Measurements from ENCODE around the gene MRFAP1. TPM values are rescaled to one million over a fixed set of nuclear protein-coding genes. Genes with fewer than 3 reads are reported as not detected.

The MRFAP1 gene
- total and polyA plus RNA-seq, 2 donors (not counting 1 experiment from before 2014, with no cell fraction given), result 99.1 to 261 TPM

- Histone ChIP-seq H3K4me3 (replicated peaks in 1 of 4; ENCODE audit: control extremely low read depth in 1 of 4, insufficient read depth in 1 of 4, low read depth in 3 of 4, low read length in 4 of 4) (no peak overlapping the region), H3K9ac (ENCODE audit: insufficient read depth, low read length) (no peak overlapping the region), H3K9me3 (ENCODE audit: control insufficient read depth, insufficient read depth, low read depth, low read length) (no peaks in the 10 kb centered on the region), H3K4me2 (ENCODE audit: extremely low read depth, insufficient read depth, low read length) (no peak overlapping the region), H4K20me1 (ENCODE audit: control insufficient read depth, extremely low read depth, insufficient read depth, low read length) (no peaks in the 10 kb centered on the region), H3K27ac (ENCODE audit: insufficient read depth, low read length) (no peak overlapping the region), H3K79me2 (ENCODE audit: control insufficient read depth, insufficient read depth, low read length) (no peaks in the 10 kb centered on the region), H3K27me3 (ENCODE audit: control insufficient read depth, insufficient read depth, low read length) (no peaks in the 10 kb centered on the region), H2AFZ (ENCODE audit: low read length) (no peak overlapping the region), H3K36me3 (ENCODE audit: control insufficient read depth, insufficient read depth, low read length) (peaks cover 13% of the 10 kb centered on the region), H3K4me1 (ENCODE audit: control insufficient read depth, extremely low read depth, insufficient read depth, low read length) (no peaks in the 10 kb centered on the region)
- TF ChIP-seq CTCF (conservative IDR thresholded peaks at IDR 0.05 in 1 of 2, IDR thresholded peaks at IDR 0.05 in 1 of 2; ENCODE audit: low read depth in 1 of 2, low read length in 2 of 2) (no peak), EZH2 (IDR thresholded peaks at IDR 0.05; ENCODE audit: low read length, missing control alignments) (no peak)
- DNase-seq (ENCODE audit: low read depth in 2 of 2), result no peak
Observed at GRCh38 chr4:6613676-6614651, 26.5 kb upstream of the MRFAP1 start.

DNA sequence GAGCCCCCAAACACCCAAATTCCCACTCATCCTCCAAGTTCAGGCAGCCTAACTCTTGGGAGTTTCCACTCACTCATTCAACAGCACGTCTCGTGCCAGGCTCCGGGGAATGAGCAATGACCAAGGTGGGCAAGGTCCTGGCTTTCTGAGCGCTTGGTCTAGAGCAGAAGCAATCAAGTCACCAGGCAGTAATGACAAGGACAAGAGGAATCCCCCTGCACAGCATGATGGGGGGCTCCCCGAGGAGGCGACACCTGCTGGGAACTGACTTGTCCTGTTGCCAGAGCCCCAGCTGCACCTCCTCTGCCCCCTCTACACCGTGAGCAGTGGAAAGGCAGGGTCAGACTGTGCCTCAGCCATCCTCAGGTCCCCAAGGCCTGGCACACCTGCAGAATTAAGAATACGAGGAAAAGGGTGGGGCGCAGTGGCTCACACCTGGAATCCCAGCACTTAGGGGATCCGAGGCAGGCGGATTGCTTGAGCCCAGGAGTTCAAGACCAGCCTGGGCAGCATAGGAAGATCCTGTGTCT lies 25.7 kb upstream of the MRFAP1 start:
- H3K4me3 ChIP-seq (replicated peaks in 1 of 4; ENCODE audit: control extremely low read depth in 1 of 4, insufficient read depth in 1 of 4, low read depth in 3 of 4, low read length in 4 of 4), result no peak overlapping the region
- H3K79me2 ChIP-seq (ENCODE audit: control insufficient read depth, insufficient read depth, low read length), result no peaks in the 10 kb centered on the region
- no peaks in the 10 kb centered on the region for H3K27me3 ChIP-seq (ENCODE audit: control insufficient read depth, insufficient read depth, low read length)
- no peaks in the 10 kb centered on the region for H3K4me1 ChIP-seq (ENCODE audit: control insufficient read depth, extremely low read depth, insufficient read depth, low read length)
- H3K27ac ChIP-seq (ENCODE audit: insufficient read depth, low read length), result no peak overlapping the region
- H3K36me3 ChIP-seq (ENCODE audit: control insufficient read depth, insufficient read depth, low read length), result peaks cover 11% of the 10 kb centered on the region
- TF ChIP-seq CTCF (conservative IDR thresholded peaks at IDR 0.05 in 1 of 2, IDR thresholded peaks at IDR 0.05 in 1 of 2; ENCODE audit: low read depth in 1 of 2, low read length in 2 of 2) (no peak), EZH2 (IDR thresholded peaks at IDR 0.05; ENCODE audit: low read length, missing control alignments) (no peak)
- H2AFZ ChIP-seq (ENCODE audit: low read length), result no peak overlapping the region
- H4K20me1 ChIP-seq (ENCODE audit: control insufficient read depth, extremely low read depth, insufficient read depth, low read length), result no peaks in the 10 kb centered on the region
- no peak overlapping the region for H3K9ac ChIP-seq (ENCODE audit: insufficient read depth, low read length)
- DNase-seq (ENCODE audit: low read depth in 2 of 2), result no peak
- H3K4me2 ChIP-seq (ENCODE audit: extremely low read depth, insufficient read depth, low read length), result no peak overlapping the region
- no peaks in the 10 kb centered on the region for H3K9me3 ChIP-seq (ENCODE audit: control insufficient read depth, insufficient read depth, low read depth, low read length)

DNA sequence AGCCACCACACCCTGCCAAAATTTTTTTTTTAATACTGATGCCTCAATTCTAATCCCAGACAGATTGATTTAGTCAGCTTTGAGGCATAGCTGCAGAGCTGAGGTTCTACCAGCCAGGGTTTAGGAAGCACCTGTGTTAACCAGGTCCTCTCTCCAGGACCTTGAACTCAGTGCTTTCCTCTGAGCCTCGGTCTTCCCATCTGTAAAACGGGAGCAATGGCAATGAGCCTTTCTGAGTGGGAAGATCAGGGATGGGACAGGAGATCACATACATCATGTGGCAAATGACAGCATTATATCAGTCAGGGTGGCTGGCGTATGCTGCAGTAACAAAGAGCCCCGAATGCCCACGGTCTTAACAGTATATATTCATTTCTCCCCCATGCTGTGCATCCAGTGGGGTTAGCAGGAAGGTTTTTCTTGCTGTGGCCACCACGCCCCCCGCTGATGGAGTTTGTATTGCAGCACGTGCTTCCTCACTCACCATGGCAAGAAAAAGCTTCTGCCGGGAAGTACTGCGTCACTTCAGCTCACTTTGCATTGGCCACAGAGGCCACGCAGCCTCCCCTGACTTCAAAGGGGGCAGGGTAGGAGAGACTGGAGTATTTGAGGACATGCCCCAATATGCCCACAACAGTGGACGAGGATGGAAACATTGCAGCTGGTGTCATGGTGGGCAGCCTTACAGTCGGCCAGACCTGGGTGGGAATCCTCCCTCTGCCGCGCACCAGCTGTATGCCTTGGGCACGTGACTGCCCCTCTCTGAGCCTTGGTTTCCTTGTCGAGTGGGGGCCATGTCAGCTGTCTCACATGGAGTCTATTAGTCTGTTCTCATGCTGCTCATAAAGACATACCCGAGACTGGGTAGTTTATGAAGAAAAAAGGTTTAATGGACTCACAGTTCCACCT lies 24.1 kb upstream of the MRFAP1 start:
- no peak for DNase-seq (ENCODE audit: low read depth in 2 of 2)

More for the DNA sequence above, 24.1 kb upstream of the MRFAP1 start:
- Histone ChIP-seq H3K27me3 (ENCODE audit: control insufficient read depth, insufficient read depth, low read length) (no peaks in the 10 kb centered on the region), H3K79me2 (ENCODE audit: control insufficient read depth, insufficient read depth, low read length) (no peaks in the 10 kb centered on the region), H2AFZ (ENCODE audit: low read length) (no peak overlapping the region), H3K4me3 (replicated peaks in 1 of 4; ENCODE audit: control extremely low read depth in 1 of 4, insufficient read depth in 1 of 4, low read depth in 3 of 4, low read length in 4 of 4) (no peak overlapping the region), H3K4me2 (ENCODE audit: extremely low read depth, insufficient read depth, low read length) (no peak overlapping the region), H3K36me3 (ENCODE audit: control insufficient read depth, insufficient read depth, low read length) (peaks cover 6% of the 10 kb centered on the region), H3K9ac (ENCODE audit: insufficient read depth, low read length) (no peak overlapping the region), H3K27ac (ENCODE audit: insufficient read depth, low read length) (no peak overlapping the region), H3K9me3 (ENCODE audit: control insufficient read depth, insufficient read depth, low read depth, low read length) (no peaks in the 10 kb centered on the region), H3K4me1 (ENCODE audit: control insufficient read depth, extremely low read depth, insufficient read depth, low read length) (no peaks in the 10 kb centered on the region), H4K20me1 (ENCODE audit: control insufficient read depth, extremely low read depth, insufficient read depth, low read length) (no peaks in the 10 kb centered on the region)
- TF ChIP-seq EZH2 (IDR thresholded peaks at IDR 0.05; ENCODE audit: low read length, missing control alignments) (no peak), CTCF (conservative IDR thresholded peaks at IDR 0.05 in 1 of 2, IDR thresholded peaks at IDR 0.05 in 1 of 2; ENCODE audit: low read depth in 1 of 2, low read length in 2 of 2) (no peak)
